HG03558 (cell line): ENCODE results near the gene DDX56.

Experiments used
- ATAC-seq: cut with Tn5 transposase; IDR thresholded peaks from one replicate; pipeline ENCODE4 v1.9.1; 2021; ENCODE audit warnings: moderate number of reproducible peaks; ENCODE audit not compliant: unreplicated experiment; ENCODE audit errors: extremely low read depth

Gene DDX56

GRCh38 chr7:44538798-44539668 lies 34.7 kb downstream of the DDX56 start:
- no peak for ATAC-seq

DNA sequence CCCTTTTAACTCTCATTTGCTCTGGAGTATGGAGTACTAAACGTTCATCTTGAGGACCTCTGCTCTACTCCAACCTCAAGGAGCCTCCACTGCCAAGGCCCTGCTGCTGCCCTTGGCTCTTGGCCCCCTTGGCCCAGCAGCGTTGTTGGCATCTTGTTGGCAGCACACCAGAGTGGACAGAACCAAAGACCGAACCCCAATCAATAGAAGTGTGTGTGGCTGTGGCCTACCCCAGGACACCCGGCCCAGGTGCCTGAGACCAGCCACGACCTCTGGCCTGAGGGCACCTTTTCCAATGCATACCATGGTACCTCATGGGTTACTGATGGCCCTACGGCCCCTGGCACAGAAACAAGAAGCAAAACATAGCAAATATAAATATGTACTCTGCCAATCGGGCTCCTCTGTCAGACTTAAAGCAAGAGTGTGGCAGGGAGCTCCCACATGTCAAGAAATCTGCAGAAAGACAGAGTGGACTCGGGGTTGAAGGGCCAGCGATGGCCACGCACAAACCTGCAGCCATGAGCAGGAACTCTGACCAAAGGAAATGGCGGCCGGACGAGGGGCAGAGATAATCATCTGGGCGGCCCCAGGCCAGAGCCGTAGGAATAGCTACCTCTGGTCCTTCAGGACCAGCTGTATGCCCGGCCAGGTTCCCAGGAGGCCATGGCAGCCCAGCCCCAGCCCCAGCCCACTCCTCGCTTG lies 35.5 kb downstream of the DDX56 start:
- no peak for ATAC-seq

GRCh38 chr7:44537442-44537841 lies 36.3 kb downstream of the DDX56 start:
- no peak for ATAC-seq

DNA sequence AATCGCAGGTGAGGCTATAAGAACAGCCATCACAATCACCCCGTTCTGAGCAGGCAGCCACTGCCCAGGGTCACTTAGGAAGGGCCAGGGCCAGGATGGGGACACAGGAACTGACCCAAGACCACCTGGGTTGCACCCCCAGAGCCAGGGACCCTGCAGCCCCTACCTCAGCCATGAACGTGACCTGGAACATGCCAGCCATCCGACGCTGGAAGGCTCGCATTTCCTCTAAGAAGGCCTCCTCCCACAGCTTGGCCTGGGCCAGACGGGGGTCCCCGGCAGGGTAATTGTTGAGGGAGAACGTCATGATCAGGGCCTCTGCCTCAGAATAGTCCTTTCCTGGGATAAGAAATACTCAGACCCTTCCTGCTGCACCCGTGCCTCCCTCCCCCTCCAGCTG lies 37.6 kb downstream of the DDX56 start:
- no peak for ATAC-seq

DNA sequence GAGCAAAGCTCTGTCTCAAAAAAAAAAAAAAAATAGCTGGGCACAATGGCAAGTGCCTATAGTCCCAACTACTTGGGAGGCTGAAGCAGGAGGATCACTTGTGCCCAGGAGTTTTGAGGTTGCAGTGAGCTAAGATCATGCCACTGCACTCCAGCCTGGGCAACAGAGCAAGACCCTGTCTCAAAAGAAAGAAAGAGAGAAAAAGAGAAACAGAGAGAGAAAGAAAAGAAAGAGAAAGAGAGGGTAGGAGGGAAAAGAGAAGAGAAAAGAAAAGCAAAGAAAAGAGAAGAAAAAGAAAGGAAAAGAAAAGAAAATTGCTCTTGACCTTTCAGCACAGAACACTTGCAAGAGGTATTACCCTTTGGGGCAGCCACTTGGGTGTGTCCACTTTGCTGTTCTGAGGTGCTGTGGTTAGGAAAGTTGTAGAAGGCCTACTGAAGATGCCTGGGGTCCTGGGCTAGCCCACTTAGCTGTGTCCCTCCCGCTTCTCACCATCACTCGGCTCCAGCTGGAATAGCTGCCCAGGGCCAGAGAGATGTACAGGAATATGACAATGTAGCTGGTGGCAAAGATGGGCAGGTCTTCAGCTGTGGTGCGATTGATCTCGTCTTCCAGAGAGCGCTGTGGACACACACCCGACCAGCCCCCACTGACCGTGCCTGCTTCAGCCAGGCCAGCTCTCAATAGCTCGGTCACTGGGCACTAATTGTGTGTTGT lies 38.2 kb downstream of the DDX56 start:
- ATAC-seq: no peak

DNA sequence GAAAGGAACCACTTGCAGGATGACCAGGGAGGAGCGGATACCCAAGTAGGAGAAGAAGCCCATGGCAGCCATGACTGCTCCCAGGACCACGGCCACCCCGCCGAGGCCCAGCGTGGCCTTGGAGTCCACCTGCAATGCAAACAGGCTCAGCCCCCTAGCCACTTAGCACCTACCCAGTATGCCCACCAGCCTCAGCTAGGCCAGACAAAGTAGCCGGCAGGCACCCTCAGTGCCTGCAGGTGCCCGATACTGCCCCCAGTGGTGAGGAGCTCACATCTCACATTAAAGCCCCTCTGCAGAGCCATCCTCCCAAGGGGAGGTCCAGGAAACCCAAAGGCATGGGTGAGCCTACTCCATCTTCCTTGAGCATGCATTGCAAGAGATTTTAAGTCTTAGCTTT lies 39.2 kb downstream of the DDX56 start:
- no peak for ATAC-seq

- no peak for ATAC-seq
Measured at GRCh38 chr7:44534087-44534486, 39.6 kb downstream of the DDX56 start.

DNA sequence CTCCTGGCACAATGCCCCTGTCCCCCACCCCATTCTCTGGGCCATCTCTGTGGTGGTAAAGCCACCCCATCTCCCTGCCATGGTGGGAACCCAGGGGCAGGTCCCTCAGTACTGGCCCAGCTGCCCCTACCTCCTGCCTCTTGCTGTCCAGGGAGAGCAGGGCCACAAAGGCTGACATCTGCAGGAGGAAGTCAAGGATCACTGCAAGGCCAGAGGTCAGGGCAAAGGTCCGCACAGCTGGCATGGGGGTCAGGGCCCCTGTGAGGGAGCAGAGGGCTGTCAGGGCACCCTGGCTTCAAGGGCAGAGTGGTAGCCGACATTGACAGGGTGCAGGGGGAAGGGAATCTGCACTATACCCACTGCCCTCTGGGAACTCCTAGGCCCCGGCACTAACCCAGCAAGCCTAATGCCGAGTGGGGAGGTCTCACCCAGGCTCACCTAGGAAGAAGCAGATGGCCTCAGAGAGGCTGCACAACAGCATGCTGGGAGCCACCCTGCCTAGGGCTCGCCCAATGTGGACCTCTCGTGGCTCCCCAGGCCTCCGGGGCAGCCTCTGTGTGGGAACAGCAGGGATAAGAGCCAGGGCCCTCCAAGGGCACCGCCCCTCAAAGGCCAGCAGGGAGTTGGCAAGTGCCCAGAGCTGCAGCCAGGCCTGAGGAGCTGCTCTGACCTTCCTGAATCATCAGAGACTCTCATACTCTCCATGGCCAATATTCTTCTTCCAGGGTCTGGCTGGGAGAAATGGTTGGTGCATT lies 40.2 kb downstream of the DDX56 start:
- ATAC-seq: no peak

DNA sequence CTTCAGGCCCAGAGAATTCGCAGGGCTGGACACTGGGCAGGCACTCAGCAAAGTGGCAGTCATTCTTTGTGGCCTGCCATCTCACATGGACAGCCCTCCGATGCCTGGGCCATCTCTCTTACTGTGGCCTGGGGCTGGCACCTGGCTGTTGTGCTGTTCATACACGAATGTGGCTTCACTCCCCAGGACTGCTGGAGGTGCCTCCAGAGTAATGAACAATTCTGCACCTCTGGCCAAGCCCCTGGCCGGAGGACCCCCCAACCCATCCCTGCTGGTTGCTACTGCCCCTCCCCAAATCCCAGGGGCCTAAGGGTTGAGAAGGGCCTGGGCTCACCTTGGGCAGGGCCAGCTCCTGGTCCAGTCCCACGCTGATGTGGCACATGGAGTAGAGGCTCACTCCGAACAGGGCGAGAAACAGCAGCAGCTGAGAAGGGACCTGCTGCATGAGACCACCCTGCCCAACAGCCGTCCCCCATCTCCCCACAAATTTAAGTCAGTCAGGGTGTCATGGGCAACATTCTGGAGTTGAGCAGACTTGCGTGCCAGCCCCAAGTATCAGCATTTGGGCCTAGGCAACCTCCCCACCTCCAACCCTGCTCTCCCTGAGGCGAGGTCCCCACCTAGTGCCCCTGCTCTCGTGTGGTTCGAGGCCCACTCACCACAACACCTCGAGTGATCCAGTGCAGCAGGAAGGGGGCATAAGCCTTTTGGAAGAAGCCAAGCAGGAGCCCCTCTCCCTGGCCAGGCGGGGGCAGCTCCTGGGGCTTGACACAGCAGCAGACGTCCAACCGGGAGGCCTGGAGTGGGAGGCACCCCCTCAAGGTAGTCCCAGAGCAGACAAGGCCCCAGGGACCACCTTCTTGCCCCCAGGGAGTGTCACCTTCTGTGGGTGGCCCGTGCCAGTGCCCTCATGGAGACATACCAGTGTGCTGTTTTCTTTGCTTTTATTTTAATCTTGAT lies 42.0 kb downstream of the DDX56 start:
- no peak for ATAC-seq

- no peak for ATAC-seq
Measured at GRCh38 chr7:44530990-44531389, 42.7 kb downstream of the DDX56 start.

DNA sequence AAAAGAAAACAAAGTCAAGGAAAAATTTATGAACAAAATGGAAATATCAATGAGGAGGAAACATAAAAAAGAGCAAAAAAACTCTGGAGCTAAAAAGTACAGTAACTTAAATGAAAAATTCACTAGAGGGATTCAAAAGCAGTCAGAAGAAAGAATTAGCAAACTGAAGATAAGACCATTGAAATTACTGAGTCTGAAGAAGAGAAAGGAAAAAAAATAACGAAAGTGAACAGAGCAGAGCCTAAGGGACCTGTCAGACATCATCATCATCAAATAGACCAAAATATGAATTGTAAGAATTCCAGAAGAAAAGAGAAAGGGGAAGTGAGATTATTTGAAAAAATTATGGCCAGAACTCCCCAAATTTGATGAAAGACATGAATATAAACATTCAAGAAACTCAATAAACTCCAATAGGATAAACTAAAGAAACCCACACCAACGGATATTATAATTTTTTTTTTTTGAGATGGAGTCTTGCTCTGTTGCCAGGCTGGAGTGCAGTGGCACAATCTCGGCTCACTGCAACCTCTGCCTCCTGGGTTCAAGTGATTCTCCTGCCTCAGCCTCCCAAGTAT lies 48.8 kb downstream of the DDX56 start:
- no peak for ATAC-seq

GRCh38 chr7:44522315-44522714 lies 51.4 kb downstream of the DDX56 start:
- ATAC-seq: no peak

DNA sequence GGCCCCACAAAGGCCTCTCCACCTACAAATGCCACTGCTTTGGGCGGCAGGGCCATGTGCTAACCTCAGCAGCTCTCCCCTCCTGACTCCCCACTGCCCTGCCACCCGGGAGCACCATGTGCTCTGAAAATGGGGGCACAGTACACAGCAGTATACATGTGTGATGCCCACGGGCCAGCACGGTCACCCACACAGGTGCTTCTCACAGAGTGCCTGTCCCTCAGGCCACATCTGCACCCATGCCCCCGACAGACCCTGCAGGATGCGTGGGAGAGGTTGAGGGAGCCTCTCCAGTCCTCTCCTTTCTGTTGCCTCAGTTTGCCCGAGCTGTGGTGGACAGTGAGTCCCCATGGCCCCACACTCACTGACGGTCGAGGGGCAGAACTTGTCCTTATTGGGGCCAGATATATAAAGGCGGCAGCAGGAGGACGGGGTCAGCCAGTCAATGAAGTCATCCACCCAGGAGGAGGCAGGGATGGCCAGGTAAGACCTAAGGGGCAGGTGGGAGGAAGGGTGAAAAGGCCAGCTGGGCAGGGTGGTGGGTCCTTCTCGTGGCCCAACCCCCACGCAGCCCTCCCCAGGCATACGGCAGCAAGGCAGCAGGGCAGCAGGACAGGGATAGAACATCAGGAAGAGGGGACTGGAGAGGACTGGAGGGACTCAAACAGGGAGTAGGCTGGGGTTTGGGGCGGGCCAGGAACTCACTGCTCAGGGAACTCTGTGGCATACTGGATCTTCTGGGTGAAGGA lies 52.2 kb downstream of the DDX56 start:
- ATAC-seq: no peak

GRCh38 chr7:44520574-44520973 lies 53.1 kb downstream of the DDX56 start:
- ATAC-seq: no peak

DNA sequence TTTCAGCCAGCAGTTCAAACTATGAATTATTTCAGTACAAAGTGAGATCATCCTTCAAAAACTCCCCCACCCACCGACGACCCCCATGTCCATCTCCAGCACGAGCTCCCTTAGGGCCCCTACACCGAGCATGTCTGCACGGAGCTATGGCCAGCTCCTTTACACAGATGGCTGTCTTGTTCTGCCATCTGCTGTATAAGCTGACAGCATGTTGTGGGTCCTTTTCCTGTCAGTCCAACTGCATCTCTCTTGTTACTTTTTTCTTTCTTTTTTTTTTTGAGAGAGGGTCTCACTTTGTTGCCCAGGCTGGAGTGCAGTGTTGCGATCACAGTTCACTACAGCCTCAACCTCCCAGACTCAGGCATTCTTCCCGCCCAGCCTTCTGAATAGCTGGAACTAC lies 54.2 kb downstream of the DDX56 start:
- no peak for ATAC-seq

DNA sequence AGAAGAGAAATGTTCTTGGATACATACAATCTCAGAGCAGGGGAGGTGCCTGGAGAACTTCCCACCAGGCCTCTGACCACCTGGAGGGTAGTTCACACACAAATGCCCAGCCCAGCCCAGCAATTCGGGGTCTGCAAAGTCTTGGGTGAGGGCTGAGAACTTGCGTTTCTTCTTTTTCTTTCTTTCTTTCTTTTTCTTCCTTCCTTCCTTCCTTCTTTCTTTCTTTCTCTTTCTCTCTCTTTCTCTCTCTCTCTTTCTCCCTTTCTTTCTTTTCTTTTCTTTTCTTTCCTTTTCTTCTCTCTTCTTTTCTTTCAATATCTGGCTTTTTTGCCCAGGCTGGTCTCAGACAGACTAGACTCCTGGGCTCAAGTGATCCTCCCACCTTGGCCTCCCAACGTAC lies 54.9 kb downstream of the DDX56 start:
- no peak for ATAC-seq

DNA sequence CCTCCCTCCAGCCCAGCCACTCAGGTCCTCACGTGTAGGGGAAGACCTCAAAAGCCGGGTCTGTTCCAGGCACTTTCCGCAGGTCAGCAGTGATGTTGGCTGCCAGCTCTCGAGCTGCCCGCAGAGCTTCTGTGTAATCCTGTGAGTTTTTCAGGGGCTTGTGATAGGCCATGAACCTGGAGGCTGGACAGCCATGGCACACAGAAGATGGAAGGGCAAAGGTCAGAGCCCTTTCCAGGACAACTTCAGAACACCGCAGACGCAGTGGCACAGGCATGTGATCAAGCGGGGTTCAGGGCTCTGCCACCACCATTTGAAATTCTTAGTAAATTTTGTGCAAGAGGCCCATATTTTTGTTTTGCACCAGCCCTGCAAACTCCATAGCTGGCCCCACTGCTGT lies 56.5 kb downstream of the DDX56 start:
- ATAC-seq: no peak
